Spleen (tissue), 11 donors: Measurements from ENCODE around the gene MAST4. TPM values are rescaled to one million over a fixed set of nuclear protein-coding genes. Genes with fewer than 3 reads are reported as not detected.

Experiments used
- DNase-seq: peaks from one replicate; pipeline ENCODE4 v3.0.0-alpha.2; 2020
- H3K27ac ChIP-seq, 8 donors: fragments of 200-600 bp; sonication (generic) in 7 of 8; 1 replicate in 4 of 8; 2 replicates in 4 of 8; pipeline versions ENCODE4 v1.5.0 to v1.8.0; 2016 to 2021; ENCODE audit warnings: inconsistent platforms in 4 of 8, mild to moderate bottlenecking in 4 of 8, moderate library complexity in 1 of 8
- H3K27me3 ChIP-seq, 7 donors: fragments of 200-600 bp; sonication (generic) in 6 of 7; replicated peaks in 1 of 7; 1 replicate in 4 of 7; 2 replicates in 3 of 7; pipeline versions ENCODE4 v1.5.0 to v1.8.0; 2016 to 2021; ENCODE audit warnings: inconsistent platforms in 3 of 7, mild to moderate bottlenecking in 1 of 7
- H3K36me3 ChIP-seq, 6 donors: fragments of 200-600 bp; sonication (generic) in 5 of 6; 1 replicate in 4 of 6; 2 replicates in 2 of 6; pipeline versions ENCODE4 v1.5.0 to v1.8.0; 2016 to 2021; ENCODE audit warnings: inconsistent platforms in 2 of 6
- H3K4me1 ChIP-seq, 6 donors: fragments of 200-600 bp; sonication (generic) in 5 of 6; 1 replicate in 3 of 6; 2 replicates in 3 of 6; pipeline versions ENCODE4 v1.5.0 to v1.8.0; 2016 to 2021; ENCODE audit warnings: inconsistent platforms in 3 of 6
- H3K4me3 ChIP-seq, 8 donors: fragments of 200-600 bp; sonication (generic) in 7 of 8; 1 replicate in 4 of 8; 2 replicates in 4 of 8; pipeline versions ENCODE4 v1.5.0 to v1.8.0; 2016 to 2021; ENCODE audit warnings: inconsistent platforms in 4 of 8, mild to moderate bottlenecking in 4 of 8, moderate library complexity in 2 of 8
- H3K9me3 ChIP-seq, 8 donors: fragments of 200-600 bp; sonication (generic) in 7 of 8; 1 replicate in 4 of 8; 2 replicates in 4 of 8; pipeline versions ENCODE4 v1.5.0 to v1.8.0; 2016 to 2021; ENCODE audit warnings: inconsistent platforms in 4 of 8
- CTCF ChIP-seq, 11 experiments: fragments of 200-600 bp in 7 of 11; fragments of 450-650 bp in 4 of 11; sonication (generic) in 4 of 11; IDR thresholded peaks in 8 of 11; conservative IDR thresholded peaks in 3 of 11; 1 replicate in 7 of 11; 2 replicates in 4 of 11; pipeline versions ENCODE4 v1.4.0 to v1.8.0; 2016 to 2021; ENCODE audit warnings: antibody characterized with exemption in 11 of 11, inconsistent platforms in 4 of 11, mild to moderate bottlenecking in 1 of 11
- POLR2A ChIP-seq, 3 donors: fragments of 450-650 bp; IDR thresholded peaks; one replicate each; pipeline ENCODE4 v1.5.1; 2017; ENCODE audit warnings: antibody characterized with exemption in 3 of 3, mild to moderate bottlenecking in 1 of 3
- POLR2AphosphoS5 ChIP-seq, 3 donors: sonication (generic); formaldehyde crosslinking; IDR thresholded peaks; one replicate each; pipeline ENCODE4 v1.5.1; 2017; ENCODE audit warnings: antibody characterized with exemption in 3 of 3
- WGBS, 5 donors: extraction: QIAGEN DNeasy Blood & Tissue Kit in 3 of 5; methylation state at CpG; one replicate each; pipeline versions ENCODE4 v1.1.5 to v1.1.7; 2013 to 2018; 5-methylcytosine and 5-hydroxymethylcytosine counted together
- intact Hi-C: fragments of 100-400 bp; cut with DNase I; formaldehyde crosslinking; loops from one replicate; pipeline ENCODE4 v1.15.0; 2023; ENCODE audit warnings: low total_unique reads
- polyA plus RNA-seq, 3 donors: library from polyadenylated mRNA; stranded (reverse); fragments of 200-250 nt; gene quantifications; one replicate each; pipeline ENCODE4 v1.2.1, GENCODE V29; 2013
- total RNA-seq, 7 donors: library from RNA; depleted of rRNA in 3 of 7; stranded (reverse); fragments of >200 nt in 3 of 7; fragmentation: NEBNext Ultra II Directional in 4 of 7; extraction: Animal tissue kit (Norgen Biotek cat#: 25700) in 4 of 7; gene quantifications; one replicate each; pipeline versions ENCODE4 v1.1.0 to v1.2.1, GENCODE V29; 2016 to 2021
- donor health status: healthy with polysubstance abuse.
- donor health status: DM: no; HTN: no; CAD: no; lungs with moderate emphysema.
- donor health status: DM: no; HTN: no; CAD: no.
- donor health status: Bipolar disorder and iron deficiency.
- donor health status: healthy.
- donor health status: DM: no; HTN: no; CAD: no.
- donor health status: DM: yes; HTN: yes; CAD: no.

MAST4 gene
- total and polyA plus RNA-seq, 10 donors, result 2.5 to 43.7 (median 25.4) TPM

DNA sequence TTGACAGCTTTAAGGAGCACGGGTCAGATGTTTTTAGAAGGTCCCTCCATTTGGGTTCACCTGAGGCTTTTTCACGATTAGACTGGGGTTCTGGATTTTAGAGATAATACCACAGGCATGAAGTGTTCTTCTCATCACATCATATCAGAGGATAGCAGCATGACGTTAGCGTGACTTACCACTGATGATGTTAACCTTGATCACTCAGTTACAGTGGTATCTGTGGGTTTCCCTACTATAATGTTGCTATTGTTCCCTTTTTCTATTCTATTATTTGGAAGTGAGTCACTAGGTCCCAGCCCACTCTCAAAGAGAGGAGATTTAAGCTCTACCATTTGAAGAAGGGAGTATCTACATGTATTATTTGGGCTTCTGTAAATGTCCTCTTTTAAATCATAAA, 300.0 kb downstream of the MAST4 start:
- WGBS, 5 donors, result 70 to 88% (median 77%) methylated on average over 4 of the region's 4 CpGs
- H3K4me1 ChIP-seq, result no peaks in the 10 kb centered on the region
- no peaks in the 10 kb centered on the region for H3K27me3 ChIP-seq
- intact Hi-C loops, result no loop called here
- TF ChIP-seq POLR2A (IDR thresholded peaks at IDR 0.05) (no peak), CTCF (IDR thresholded peaks at IDR 0.05 in 8 of 11, conservative IDR thresholded peaks at IDR 0.05 in 3 of 11) (no peak), POLR2AphosphoS5 (IDR thresholded peaks at IDR 0.05) (no peak)
- DNase-seq, result no peak
- no peak overlapping the region for H3K4me3 ChIP-seq
- H3K9me3 ChIP-seq, result no peaks in the 10 kb centered on the region
- H3K27ac ChIP-seq, result no peak overlapping the region
- no peaks in the 10 kb centered on the region for H3K36me3 ChIP-seq

DNA sequence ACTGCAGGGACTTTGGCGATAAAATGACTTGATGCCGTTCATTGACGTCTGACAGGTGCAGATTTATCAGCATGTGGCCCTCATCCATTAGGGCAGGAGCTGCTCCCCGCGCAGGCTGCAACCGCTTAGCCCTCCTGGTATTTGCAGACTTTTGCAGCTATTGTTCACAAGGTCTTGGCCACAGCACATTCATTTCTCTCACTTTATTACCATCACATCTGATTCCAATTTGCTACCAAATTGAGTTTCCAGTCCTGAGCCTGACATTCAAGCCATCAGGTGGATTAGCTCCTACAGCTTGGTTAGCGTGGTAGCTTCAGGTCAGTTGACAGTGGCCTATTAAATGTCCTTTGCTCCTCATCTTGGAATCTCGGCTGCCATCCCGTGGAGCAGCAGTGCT, 301.2 kb downstream of the MAST4 start:
- Histone ChIP-seq H3K27ac (no peak overlapping the region), H3K4me3 (no peak overlapping the region), H3K27me3 (no peaks in the 10 kb centered on the region), H3K36me3 (no peaks in the 10 kb centered on the region), H3K4me1 (no peaks in the 10 kb centered on the region), H3K9me3 (no peaks in the 10 kb centered on the region)
- WGBS, 5 donors, result 91 to 96% (median 94%) methylated on average over 9 of the region's 9 CpGs
- no peak for DNase-seq
- intact Hi-C loops, result no loop called here
- TF ChIP-seq CTCF (IDR thresholded peaks at IDR 0.05 in 8 of 11, conservative IDR thresholded peaks at IDR 0.05 in 3 of 11), result no peak
- no peak for TF ChIP-seq POLR2AphosphoS5 (IDR thresholded peaks at IDR 0.05)
- no peak for TF ChIP-seq POLR2A (IDR thresholded peaks at IDR 0.05)

DNA sequence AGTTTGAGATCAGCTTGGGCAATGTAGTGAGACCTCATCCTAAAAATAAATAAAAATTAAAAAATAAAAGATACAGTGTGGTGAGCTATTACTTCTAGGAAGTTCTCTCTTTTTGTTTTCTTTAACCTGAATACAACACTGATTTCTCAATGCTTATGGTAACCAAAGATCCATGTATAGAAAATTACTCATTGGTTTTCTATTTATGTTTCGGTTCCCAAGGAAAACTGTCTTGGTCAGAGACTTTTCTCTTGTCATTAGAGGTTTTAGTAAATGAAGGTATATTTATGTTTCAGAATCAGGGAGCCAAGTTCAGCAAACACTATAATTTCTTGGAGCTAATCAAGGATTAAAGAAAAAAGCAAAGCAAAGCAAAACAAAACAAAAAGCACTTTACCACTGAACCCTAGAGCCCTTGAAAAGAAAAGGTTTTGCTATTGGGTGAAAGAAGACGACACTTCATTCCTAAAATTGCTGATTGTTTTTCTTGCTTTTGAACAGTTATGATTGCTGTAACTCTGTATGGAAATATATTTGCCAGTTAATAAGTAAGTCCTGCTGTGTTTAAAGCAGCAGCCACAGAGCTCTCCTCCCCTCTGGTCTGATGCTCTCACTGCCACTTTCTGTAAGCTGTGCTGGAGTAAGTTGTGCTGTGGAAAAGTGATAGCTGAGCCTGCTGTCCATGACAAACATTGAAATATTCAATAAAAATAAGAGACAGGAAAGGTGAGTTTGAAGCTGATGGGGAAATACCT, 302.2 kb downstream of the MAST4 start:
- intact Hi-C loops, result no loop called here
- Histone ChIP-seq H3K36me3 (no peaks in the 10 kb centered on the region), H3K27ac (no peak overlapping the region), H3K9me3 (no peaks in the 10 kb centered on the region), H3K4me3 (no peak overlapping the region), H3K27me3 (no peaks in the 10 kb centered on the region), H3K4me1 (no peaks in the 10 kb centered on the region)
- DNase-seq, result no peak
- WGBS, 5 donors, result 91 to 93% (median 93%) methylated on average over 2 of the region's 2 CpGs
- TF ChIP-seq POLR2AphosphoS5 (IDR thresholded peaks at IDR 0.05) (no peak), POLR2A (IDR thresholded peaks at IDR 0.05) (no peak), CTCF (IDR thresholded peaks at IDR 0.05 in 8 of 11, conservative IDR thresholded peaks at IDR 0.05 in 3 of 11) (no peak)

DNA sequence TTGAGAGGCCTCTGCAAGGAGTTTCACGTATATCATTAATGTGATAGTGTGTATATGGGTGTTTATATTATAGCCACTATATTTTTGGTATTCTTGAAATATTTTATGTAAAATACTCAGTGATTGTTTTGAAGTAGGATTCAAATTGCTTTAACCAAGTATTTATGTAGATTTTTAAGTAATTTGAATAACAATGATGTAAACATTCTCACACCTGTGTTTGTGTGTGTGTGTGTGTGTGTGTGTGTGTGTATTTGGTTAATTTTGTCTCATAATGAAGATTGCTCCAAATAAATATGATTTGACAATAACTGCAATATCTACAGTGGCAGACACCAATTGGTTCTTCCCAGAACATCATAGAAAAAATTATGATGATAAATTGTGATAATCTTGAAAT, 307.0 kb downstream of the MAST4 start:
- Histone ChIP-seq H3K9me3 (no peaks in the 10 kb centered on the region), H3K4me3 (no peak overlapping the region), H3K36me3 (no peaks in the 10 kb centered on the region), H3K27ac (no peak overlapping the region), H3K4me1 (no peaks in the 10 kb centered on the region), H3K27me3 (peaks cover 0 to 6% (median 0%) of the 10 kb centered on the region in 7 donors)
- intact Hi-C loops, result no loop called here
- 82 to 96% (median 95%) methylated on average over 1 of the region's 1 CpG for WGBS, 5 donors
- DNase-seq, result no peak
- no peak for TF ChIP-seq CTCF (IDR thresholded peaks at IDR 0.05 in 8 of 11, conservative IDR thresholded peaks at IDR 0.05 in 3 of 11)
- no peak for TF ChIP-seq POLR2AphosphoS5 (IDR thresholded peaks at IDR 0.05)
- TF ChIP-seq POLR2A (IDR thresholded peaks at IDR 0.05), result no peak
